Globus pallidus (tissue), 1 donor: ENCODE measurements around the gene KIF26B.

Experiments
- DNase-seq: peaks from one replicate; pipeline ENCODE4 v3.0.0-alpha.2; 2015; ENCODE audit warnings: low spot score

The KIF26B gene

GRCh38 chr1:245751726-245752470, 597.1 kb downstream of the KIF26B start:
- no peak for DNase-seq

GRCh38 chr1:245752561-245752960, 597.8 kb downstream of the KIF26B start:
- DNase-seq: no peak

GRCh38 chr1:245753807-245754206, 599.0 kb downstream of the KIF26B start:
- no peak for DNase-seq

GRCh38 chr1:245754463-245754961, 599.7 kb downstream of the KIF26B start:
- DNase-seq: no peak
